K562 (cell line): ENCODE measurements around the gene SORCS2. TPM values are rescaled to one million over a fixed set of nuclear protein-coding genes. Genes with fewer than 3 reads are reported as not detected.
A peak's percentile ranks its signal among the peaks of the same experiment; 100 is the strongest.

Experiments used
- ATAC-seq: fragments of 200-7000 bp; cut with Tn5 transposase; 3 replicates; pipeline ENCODE4 v1.9.1; 2020; ENCODE audit warnings: moderate library complexity
- BruUV-seq: library from RNA; stranded (reverse); fragments of 400-500 nt; replicated peaks from 2 replicates; lab custom pipeline; 2021; lab: Mats Ljungman, UMichigan
- CTCF ChIA-PET: fragments of 300-600 bp; formaldehyde crosslinking; extraction: SDS; loops from one replicate; lab custom pipeline; 2021; ENCODE audit warnings: low intra/inter-chr PET ratio; lab: Yijun Ruan, JAX
- POLR2A ChIA-PET: fragments of 300-600, 350-650 bp; sonication (Branson Sonifier 250); formaldehyde crosslinking; extraction: SDS; loops from one replicate; lab custom pipeline; 2021; ENCODE audit warnings: antibody characterized with exemption, inconsistent platforms; lab: Yijun Ruan, JAX
- DNase-seq, 4 experiments: peaks; one replicate each; pipeline versions ENCODE4 v3.0.0 to v3.0.0-alpha.2; 2011 to 2018; ENCODE audit warnings: low spot score in 3 of 4, mixed read lengths in 3 of 4; ENCODE audit errors: extremely low read depth in 1 of 4
- FAIRE-seq: peaks from 2 replicates; lab custom pipeline; 2011; peaks lifted over from hg19 to GRCh38; lab: Jason Lieb, UNC
- H2AFZ ChIP-seq: 2 replicates; pipeline ENCODE4 v1.6.0; 2011; ENCODE audit warnings: low read depth, low read length, control low read depth, inconsistent platforms
- H3K27ac ChIP-seq: fragments of 200-600 bp; 3 replicates; pipeline ENCODE4 v1.8.0; 2011; ENCODE audit warnings: low read depth, mild to moderate bottlenecking, control low read depth, inconsistent platforms, low read length, moderate library complexity, mixed read lengths; ENCODE audit errors: extremely low read depth
- H3K27me3 ChIP-seq, 2 experiments: fragments of 300-600 bp in 1 of 2; 2 replicates in 1 of 2; 3 replicates in 1 of 2; pipeline versions ENCODE4 v1.6.0 to v1.8.0; 2011; ENCODE audit warnings: inconsistent platforms in 2 of 2, low read length in 2 of 2, mild to moderate bottlenecking in 1 of 2, mixed read lengths in 1 of 2, moderate library complexity in 1 of 2; ENCODE audit not compliant: control insufficient read depth in 2 of 2, insufficient read depth in 2 of 2
- H3K36me3 ChIP-seq: fragments of 300-600 bp; 3 replicates; pipeline ENCODE4 v1.8.0; 2011; ENCODE audit warnings: mild to moderate bottlenecking, low read length, inconsistent platforms; ENCODE audit not compliant: control insufficient read depth, insufficient read depth
- H3K4me1 ChIP-seq, 2 experiments: fragments of 200-600 bp in 1 of 2; replicated peaks in 1 of 2; 2 replicates in 1 of 2; 3 replicates in 1 of 2; pipeline versions ENCODE4 v1.5.1 to v1.8.0; 2011; ENCODE audit warnings: inconsistent platforms in 2 of 2, low read length in 2 of 2, mild to moderate bottlenecking in 1 of 2, mixed read lengths in 1 of 2, moderate library complexity in 1 of 2; ENCODE audit not compliant: control insufficient read depth in 2 of 2, insufficient read depth in 2 of 2
- H3K4me2 ChIP-seq: 2 replicates; pipeline ENCODE4 v1.6.1; 2011; ENCODE audit warnings: low read length, control low read depth, inconsistent platforms, mixed read lengths; ENCODE audit not compliant: insufficient read depth
- H3K4me3 ChIP-seq: fragments of 200-600 bp; sonication (generic), shearing (Covaris generic); 2 replicates; pipeline ENCODE4 v1.5.1; 2016; ENCODE audit warnings: control low read depth, inconsistent platforms
- H3K79me2 ChIP-seq: fragments of 200-600 bp; 3 replicates; pipeline ENCODE4 v1.8.0; 2011; ENCODE audit warnings: low read length, inconsistent platforms; ENCODE audit not compliant: control insufficient read depth, insufficient read depth
- H3K9ac ChIP-seq, 2 experiments: 2 replicates each; pipeline versions ENCODE4 v1.6.0 to v1.6.1; 2011; ENCODE audit warnings: low read depth in 2 of 2, low read length in 2 of 2, control low read depth in 1 of 2, inconsistent platforms in 1 of 2, mild to moderate bottlenecking in 1 of 2, mixed read lengths in 1 of 2; ENCODE audit not compliant: insufficient read depth in 1 of 2
- H3K9me1 ChIP-seq: one replicate; pipeline ENCODE4 v1.6.0; 2011; ENCODE audit warnings: inconsistent platforms, mild to moderate bottlenecking, low read length, moderate library complexity; ENCODE audit not compliant: control insufficient read depth, insufficient read depth
- H3K9me3 ChIP-seq: replicated peaks from 2 replicates; pipeline ENCODE4 v1.5.1; 2011; ENCODE audit warnings: low read depth, low read length, inconsistent platforms; ENCODE audit not compliant: control insufficient read depth, insufficient read depth
- H4K20me1 ChIP-seq: replicated peaks from 2 replicates; pipeline ENCODE4 v1.6.1; 2011; ENCODE audit warnings: low read length, inconsistent platforms, mixed read lengths; ENCODE audit not compliant: control insufficient read depth, insufficient read depth
- ELF4 ChIP-seq: fragments of 450-650 bp; formaldehyde crosslinking; IDR thresholded peaks from 2 replicates; pipeline ENCODE4 v1.4.0; 2022; ENCODE audit warnings: missing genetic modification characterization
- NFIC ChIP-seq: fragments of 450-650 bp; IDR thresholded peaks from 2 replicates; pipeline ENCODE4 v1.6.1; 2017; ENCODE audit warnings: mild to moderate bottlenecking, inconsistent platforms
- WGBS: fragments of 100-300 bp; shearing (Covaris generic); methylation state at CpG from one replicate; pipeline ENCODE4 v1.1.6; 2016; ENCODE audit warnings: low coverage, mixed read lengths; ENCODE audit not compliant: insufficient coverage; ENCODE audit errors: missing lambda C conversion rate; 5-methylcytosine and 5-hydroxymethylcytosine counted together
- in situ Hi-C: fragments of 300-500 bp; cut with MboI; formaldehyde crosslinking; loops from 4 replicates; pipeline ENCODE4 v1.15.0; 2018; ENCODE audit warnings: inconsistent platforms, mixed read lengths
- intact Hi-C: fragments of 100-400 bp; cut with micrococcal nuclease; formaldehyde crosslinking; loops from 2 replicates; pipeline ENCODE4 v1.14.2; 2022
- polyA plus RNA-seq, 8 experiments: library from polyadenylated mRNA; depleted of rRNA in 4 of 8; stranded (reverse) in 5 of 8; unstranded in 3 of 8; fragments of >200 nt; fragmentation: Nextera tagmentation in 2 of 8; fragmentation: Illumina TruSeq in 1 of 8; extraction: Ambion mirVana in 2 of 8; extraction: Trizol in 1 of 8; gene quantifications; 2 replicates each; pipeline versions ENCODE4 v1.2.1 to v1.2.3, GENCODE V29; 2011 to 2014; ENCODE audit warnings: inconsistent platforms in 1 of 8, missing spikeins in 1 of 8
- total RNA-seq, 7 experiments: library from RNA; depleted of rRNA in 6 of 7; stranded (reverse); fragments of >200 nt in 6 of 7; fragmentation: Illumina TruSeq in 2 of 7; extraction: Trizol in 2 of 7; gene quantifications; 2 replicates each; pipeline versions ENCODE4 v1.2.1 to v1.2.3, GENCODE V29; 2011 to 2021; ENCODE audit warnings: low replicate concordance in 1 of 7

SORCS2 gene
- total and polyA plus RNA-seq, 9 of the 15 experiments (the other 6 are each of a cell fraction or from before 2014, with no cell fraction given): not detected

DNA sequence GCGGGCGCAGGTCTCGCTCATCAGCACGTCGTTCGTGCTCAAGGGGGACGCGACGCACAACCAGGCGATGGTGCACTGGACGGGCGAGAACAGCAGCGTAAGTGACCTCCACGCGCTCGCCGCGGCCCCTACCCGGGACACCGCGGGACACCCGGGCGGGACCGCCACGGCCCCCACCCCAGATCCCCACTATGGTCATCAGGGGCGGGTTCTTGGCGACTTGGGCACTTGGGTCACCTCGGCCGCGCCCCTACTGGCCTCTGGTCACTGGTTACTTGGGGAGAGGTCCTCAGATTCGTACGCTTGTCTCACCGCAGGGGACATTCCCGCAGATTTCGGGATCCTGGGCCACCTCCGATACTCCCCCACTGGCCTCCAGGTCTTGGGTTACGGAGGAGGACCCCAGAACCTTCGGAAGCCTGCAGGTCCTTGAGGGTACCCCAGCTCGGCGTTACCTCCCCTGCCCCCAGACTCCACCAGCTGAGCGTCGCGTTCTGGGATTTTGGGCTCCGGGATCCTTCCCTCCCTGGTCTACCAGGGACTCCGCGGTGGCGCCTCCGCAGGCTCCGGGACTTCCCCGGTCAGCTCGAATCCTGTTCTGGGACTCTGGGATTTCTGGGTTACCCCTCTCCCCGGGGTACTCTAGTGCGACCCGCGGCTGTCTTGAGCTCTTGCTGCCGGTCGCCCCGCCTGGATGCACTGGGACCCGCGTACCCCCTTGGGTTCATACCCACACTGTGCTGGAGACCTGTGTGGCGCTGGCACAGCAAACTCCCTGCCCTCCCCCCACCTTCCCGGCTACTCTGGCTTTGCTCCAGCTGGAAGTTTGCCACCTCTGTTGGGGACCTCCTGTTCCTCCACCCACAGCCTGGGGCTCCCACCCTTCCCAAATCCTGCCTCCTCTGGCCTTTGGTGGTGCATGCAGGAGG lies 956 bp downstream of the SORCS2 start:
- H3K4me1 ChIP-seq: peaks cover 0 to 10% of the 10 kb centered on the region in 2 experiments; a peak in 2 of 5 replicates
- no peaks in the 10 kb centered on the region for H3K9me1 ChIP-seq
- H3K79me2 ChIP-seq: no peaks in the 10 kb centered on the region
- H3K4me2 ChIP-seq: no peak overlapping the region
- TF ChIP-seq NFIC: peak; percentile 43
- TF ChIP-seq ELF4 (CRISPR knock-in tag): no peak
- no peak overlapping the region for H2AFZ ChIP-seq
- 19% methylated on average over 55 of the region's 62 CpGs for WGBS
- no peak overlapping the region for H3K9ac ChIP-seq
- DNase-seq: no peak
- in situ Hi-C loops (no loop called here), intact Hi-C loops (loop anchor here (2.0 to 10.0 kb wide), 3 partner anchors 102 to 612 kb away; no protein-coding TSS in a partner anchor)
- peaks cover 18 to 44% of the 10 kb centered on the region in 2 experiments; a peak in 4 of 5 replicates for H3K27me3 ChIP-seq
- POLR2A ChIA-PET: no interaction called here
- no peak for FAIRE-seq
- no peaks in the 10 kb centered on the region for H3K9me3 ChIP-seq
- H3K27ac ChIP-seq: no peak overlapping the region
- no peak overlapping the region for H3K4me3 ChIP-seq
- H3K36me3 ChIP-seq: no peaks in the 10 kb centered on the region
- CTCF ChIA-PET: interaction anchor here (0.7 kb wide), 1 partner anchor 106 kb away, joined by 3 read pairs; no protein-coding TSS in a partner anchor
- H4K20me1 ChIP-seq: peaks cover 17% of the 10 kb centered on the region; the same call in 1 of the 2 replicates
- no TSS peak for BruUV-seq
- ATAC-seq: no peak
